HG03095 (cell line): Measurements from ENCODE around the gene MEN1.
A peak's percentile ranks its signal among the peaks of the same experiment; 100 is the strongest.

Experiments
- ATAC-seq: cut with Tn5 transposase; IDR thresholded peaks from one replicate; pipeline ENCODE4 v1.9.1; 2021; ENCODE audit warnings: moderate library complexity; ENCODE audit not compliant: unreplicated experiment

MEN1 gene

DNA sequence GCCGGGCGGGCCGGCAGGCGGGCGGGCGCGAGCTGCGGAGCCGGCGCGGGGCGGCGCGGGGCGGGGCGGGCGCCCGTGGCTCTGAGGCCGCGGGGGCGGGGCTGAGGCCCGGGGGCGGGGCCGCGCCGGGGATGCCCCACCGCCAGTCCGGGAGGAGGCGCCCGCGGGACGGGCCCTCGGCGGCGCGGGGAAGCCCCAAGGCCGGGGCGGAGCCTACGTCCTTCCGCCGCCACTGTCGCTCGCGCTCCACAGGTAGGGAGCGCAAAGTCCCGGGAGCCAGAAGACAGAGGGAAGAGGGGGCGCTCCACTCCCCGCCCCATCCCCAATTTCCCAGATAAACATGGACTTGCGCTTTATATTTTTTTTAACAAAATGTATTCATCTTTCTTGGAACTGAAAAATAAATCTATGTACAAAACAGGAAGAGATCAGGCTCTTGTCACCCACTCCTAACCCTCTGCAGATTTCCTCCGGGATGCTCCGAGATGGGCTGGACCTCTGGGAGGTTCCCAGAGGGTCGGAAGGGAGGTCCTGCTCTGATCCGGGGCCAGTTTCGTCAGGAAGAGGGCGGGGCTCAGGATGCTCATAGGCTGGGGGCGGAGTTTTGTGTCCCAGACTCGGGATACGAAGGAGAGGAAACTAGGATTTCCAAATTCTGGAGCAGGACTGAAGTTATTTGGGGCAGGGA lies 7.0 kb downstream of the MEN1 start, which contains the start of gene MAP4K2:
TSS of gene MAP4K2 (minus strand) at position 57 of the 688 bp plus-strand sequence. CDS start 65 bp downstream, outside the sequence.
- ATAC-seq = peak; percentile 50

DNA sequence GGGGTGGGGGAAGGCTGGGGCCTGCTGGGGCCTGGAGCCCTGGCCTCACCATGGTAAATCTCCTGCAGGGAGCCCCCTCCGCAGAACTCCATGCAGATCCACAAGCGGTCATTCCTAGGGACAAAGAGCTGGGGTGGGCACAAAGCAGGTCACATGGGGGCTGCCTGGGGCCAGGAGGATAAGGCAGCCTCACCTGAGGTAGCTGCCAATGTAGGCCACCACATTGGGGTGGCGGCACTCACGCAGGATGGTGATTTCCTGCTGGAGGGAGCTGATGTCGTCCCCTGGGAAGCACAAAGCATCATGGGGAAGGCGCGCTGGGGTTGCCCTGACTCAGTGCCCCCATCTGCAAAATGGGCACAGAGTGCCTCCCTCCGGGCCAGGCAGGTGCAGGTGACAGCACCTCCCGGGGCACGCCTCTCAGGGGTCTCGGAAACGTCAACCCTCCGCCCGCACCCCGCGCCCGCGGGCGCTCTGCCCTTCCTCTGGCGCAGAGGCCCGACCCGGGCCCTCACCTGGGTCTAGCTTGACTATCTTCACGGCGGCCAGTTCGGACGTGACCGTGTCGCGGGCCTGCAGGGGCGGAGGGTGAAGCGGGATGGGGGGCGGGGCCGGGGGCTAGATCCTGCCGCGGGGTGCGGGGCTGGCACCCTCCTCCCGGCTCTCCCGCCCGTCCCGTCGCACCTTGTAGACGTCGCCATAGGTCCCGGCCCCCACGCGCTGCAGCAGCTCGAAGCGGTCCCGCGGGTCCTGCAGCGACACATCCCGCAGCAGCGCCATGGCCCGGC lies 7.8 kb downstream of the MEN1 start:
- no peak for ATAC-seq

GRCh38 chr11:64801561-64802369 lies 8.6 kb downstream of the MEN1 start:
- no peak for ATAC-seq

GRCh38 chr11:64801158-64801464 lies 9.2 kb downstream of the MEN1 start:
- ATAC-seq = no peak

- no peak for ATAC-seq
Observed at GRCh38 chr11:64800303-64801157, 9.8 kb downstream of the MEN1 start.

DNA sequence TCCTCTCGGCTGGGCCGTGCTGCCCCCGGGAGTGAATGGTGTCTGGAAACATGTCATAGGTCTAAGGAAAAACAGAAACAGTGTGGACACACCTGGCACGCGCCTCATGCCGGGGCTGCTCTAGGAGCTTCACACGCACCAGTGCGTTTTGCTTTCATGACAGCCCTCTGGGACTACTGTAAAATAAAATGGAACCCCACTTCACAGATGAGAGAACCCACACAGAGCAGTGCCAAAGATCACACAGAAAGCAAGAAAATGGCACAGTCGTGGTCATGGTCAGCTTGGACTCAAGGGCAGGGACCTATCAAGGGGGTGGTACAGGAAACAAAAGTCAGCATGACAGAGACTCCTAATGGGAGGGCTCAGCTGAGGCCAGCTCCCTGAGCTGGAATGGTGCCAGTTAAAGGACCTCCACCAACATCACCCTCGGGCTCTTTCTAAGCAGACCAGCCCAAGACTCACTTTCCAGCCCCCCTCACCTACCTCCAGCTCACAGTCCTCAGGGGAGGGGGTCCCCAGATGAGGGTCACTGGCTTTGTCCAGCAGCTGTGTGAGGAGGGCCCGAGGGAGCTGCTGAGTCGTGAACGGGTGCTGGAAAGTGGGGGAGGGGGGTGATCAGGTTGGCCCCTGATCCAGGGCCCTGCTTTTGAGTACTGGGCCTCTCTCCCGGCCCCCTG lies 10.6 kb downstream of the MEN1 start:
- no peak for ATAC-seq

GRCh38 chr11:64799256-64799622 lies 11.1 kb downstream of the MEN1 start:
- ATAC-seq = no peak

GRCh38 chr11:64796757-64797541 lies 13.4 kb downstream of the MEN1 start:
- no peak for ATAC-seq

DNA sequence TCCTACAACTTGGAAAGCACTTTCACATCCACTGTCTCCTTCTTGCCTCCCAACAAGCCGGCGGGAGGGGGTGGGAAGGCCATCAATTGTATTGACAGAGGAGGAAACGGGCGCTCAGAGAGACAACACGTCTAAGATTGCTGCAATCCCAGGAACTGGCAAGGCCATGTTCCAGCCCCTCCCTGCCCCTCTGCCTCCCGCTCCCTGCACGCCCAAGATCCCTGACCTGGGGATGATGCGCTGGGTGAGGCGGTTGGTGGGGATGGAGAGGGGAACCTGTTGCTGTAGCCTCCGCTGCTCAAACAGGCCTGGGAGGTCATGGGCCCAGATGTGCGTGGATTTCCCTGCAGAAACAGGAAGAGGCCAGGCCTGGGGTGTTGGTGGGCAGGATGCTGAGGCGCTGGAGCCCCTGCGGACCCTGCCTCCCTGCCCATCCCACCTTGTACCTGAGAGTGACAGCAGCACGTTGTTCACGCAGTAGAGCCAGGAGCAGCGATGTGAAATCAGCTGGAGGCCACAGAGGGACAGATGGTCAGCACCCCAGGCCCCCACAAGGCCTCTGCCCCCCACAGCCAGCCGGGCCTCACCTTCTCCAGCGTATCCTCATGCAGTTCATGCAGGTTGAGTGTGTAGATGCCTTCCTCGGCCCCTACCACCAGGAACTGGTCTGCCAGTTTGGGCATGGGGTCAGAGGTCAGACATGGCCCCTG lies 14.1 kb downstream of the MEN1 start:
- no peak for ATAC-seq

GRCh38 chr11:64794526-64794925 lies 15.8 kb downstream of the MEN1 start:
- ATAC-seq = no peak

GRCh38 chr11:64793271-64794160 lies 16.8 kb downstream of the MEN1 start:
- no peak for ATAC-seq

- ATAC-seq = no peak
Observed at GRCh38 chr11:64792482-64792881, 17.9 kb downstream of the MEN1 start.

DNA sequence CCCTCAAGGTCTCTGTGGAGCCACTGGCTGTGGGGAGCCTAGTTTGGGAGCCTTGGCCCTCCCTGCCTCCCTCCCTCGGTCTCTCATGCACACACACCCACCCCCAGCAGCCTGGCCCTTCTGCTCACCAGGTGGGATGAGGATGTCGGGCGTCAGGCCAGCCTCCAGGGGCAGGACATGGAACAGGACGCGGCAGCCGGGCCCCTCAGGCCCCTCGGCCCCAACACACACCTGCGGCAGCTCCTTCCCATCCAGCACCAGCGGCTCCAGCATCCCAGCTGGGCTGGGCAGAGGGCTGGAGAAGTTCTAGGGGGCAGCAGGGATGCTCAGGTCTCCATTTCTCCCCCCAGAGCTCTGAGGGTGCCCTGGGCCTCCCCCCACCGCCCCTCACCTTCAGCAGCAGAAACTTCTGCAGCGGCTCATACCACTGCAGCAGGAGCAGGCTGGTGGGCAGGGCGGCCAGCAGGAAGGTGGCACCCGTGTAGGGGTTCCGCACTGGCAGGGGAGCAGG lies 18.5 kb downstream of the MEN1 start:
- ATAC-seq = no peak

- ATAC-seq = no peak
Observed at GRCh38 chr11:64790205-64791095, 19.9 kb downstream of the MEN1 start.

GRCh38 chr11:64789331-64790204 lies 20.8 kb downstream of the MEN1 start:
- ATAC-seq = no peak
